ENCODE data around the gene YES1.
"Not testable (repeated sequence)": the region's sequence is repeated elsewhere in the genome, so short reads cannot be mapped to it uniquely, and the experiment has no call there.

Gene YES1

GRCh38 chr18:789397-789796, 22.6 kb downstream of the YES1 start:
- no peak for DNase-seq

- no peak for DNase-seq
Measured at GRCh38 chr18:785242-785641, 26.8 kb downstream of the YES1 start.

- DNase-seq: no peak
Measured at GRCh38 chr18:784470-785172, 27.4 kb downstream of the YES1 start.

DNA sequence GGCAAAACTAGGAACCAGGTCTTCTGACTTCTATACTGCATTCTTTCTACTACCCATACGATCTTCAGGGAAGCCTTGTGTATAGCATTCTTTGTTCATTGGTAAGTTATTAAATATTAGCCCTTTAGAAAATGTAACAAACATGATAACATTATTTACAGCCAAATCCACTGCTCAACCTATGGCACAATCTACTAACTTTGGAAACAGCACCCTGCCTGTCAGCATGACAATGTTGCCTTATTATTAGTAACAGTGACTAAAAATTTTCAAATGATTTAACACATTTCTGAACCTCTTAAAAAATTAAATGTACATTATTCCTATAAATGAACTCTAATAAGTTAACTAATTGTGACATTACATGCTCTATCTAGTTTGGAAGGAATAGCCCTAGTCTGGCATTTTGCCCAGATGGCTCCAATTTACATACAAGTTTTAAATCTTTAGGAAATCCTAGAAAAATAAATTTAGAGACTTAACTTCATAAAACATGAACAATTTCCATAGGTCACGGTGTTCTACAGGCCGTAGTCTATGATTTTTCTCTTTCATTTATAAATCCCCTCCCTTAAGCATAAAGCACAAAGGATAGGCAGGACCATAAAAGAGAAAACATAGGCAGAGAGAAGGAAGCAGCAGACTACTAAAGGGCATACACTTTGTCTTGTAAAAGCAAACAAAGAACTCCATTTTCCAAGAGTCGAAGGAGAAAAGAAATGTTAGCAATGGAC, 33.7 kb downstream of the YES1 start:
- peak; percentile 18 for DNase-seq

DNA sequence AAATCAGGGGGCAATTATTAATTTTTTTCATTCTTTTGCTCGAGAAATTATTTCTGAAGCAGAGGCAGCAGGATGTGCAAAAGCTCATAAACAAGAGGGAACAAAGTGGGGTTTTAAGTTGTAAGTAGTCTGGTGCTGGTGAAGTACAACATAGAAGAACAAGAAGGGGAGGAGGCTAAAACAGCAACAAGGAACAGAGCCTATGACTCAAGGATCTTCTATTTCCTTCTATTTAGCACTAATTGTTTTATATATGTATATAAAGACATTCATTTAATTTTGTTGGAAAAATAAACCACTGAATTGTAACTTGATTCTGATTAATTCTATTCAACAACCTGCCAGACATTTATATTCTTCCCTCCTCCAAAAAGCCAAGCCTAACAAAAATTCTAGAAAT, 35.0 kb downstream of the YES1 start:
- no peak for DNase-seq

- not testable (repeated sequence) for DNase-seq
Measured at GRCh38 chr18:776044-776443, 36.0 kb downstream of the YES1 start.

GRCh38 chr18:774811-775210, 37.2 kb downstream of the YES1 start:
- DNase-seq: no peak

- DNase-seq: no peak
Measured at GRCh38 chr18:773980-774624, 37.9 kb downstream of the YES1 start.

DNA sequence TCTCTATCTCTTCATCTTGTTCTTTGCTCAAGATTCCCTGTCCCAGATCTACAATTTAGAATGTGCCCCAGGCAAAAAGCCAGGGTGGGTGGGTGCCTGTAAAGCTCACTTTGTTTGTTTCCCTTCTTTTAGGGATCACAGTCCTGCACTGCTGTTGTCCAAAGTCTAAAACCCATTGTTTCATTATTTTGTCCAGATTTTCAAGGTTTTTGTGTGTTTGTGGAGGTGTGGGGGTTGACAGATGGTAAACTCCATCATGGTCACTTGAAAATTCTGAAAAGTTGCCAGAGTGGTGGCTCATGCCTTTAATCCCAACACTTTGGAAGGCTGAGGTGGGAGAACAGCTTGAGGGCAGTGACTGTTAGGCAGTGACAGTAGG, 41.5 kb downstream of the YES1 start:
- no peak for DNase-seq

- DNase-seq: no peak
Measured at GRCh38 chr18:767961-768360, 44.1 kb downstream of the YES1 start.

- no peak for DNase-seq
Measured at GRCh38 chr18:767084-767882, 44.8 kb downstream of the YES1 start.

DNA sequence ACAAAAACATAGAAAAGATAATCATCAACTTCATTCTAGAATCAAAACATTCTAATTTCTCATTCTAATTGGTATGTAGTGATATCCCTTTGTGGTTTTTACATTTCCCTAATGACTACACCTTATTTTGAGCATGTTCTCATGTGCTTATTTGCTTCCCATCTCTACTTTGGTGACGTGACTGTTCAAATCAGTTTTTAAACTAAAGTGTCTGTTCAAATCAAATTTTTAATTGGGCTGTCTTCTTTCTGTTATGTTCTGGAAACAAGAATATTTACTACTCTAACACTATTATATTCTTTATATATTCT, 45.5 kb downstream of the YES1 start:
- no peak for DNase-seq

- no peak for DNase-seq
Measured at GRCh38 chr18:765764-766549, 46.1 kb downstream of the YES1 start.

DNA sequence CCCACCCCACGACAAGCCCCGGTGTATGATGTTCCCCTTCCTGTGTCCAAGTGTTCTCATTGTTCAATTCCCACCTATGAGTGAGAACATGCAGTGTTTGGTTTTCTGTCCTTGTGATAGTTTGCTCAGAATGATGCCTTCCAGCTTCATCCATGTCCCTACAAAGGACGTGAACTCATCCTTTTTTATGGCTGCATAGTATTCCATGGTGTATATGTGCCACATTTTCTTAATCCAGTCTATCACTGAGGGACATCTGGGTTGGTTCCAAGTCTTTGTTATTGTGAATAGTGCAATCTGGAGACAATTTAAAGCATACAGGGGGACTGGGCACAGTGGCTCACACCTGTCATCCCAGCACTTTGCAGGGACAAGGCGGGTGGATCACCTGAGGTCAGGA, 52.2 kb downstream of the YES1 start:
- DNase-seq: not testable (repeated sequence)

DNA sequence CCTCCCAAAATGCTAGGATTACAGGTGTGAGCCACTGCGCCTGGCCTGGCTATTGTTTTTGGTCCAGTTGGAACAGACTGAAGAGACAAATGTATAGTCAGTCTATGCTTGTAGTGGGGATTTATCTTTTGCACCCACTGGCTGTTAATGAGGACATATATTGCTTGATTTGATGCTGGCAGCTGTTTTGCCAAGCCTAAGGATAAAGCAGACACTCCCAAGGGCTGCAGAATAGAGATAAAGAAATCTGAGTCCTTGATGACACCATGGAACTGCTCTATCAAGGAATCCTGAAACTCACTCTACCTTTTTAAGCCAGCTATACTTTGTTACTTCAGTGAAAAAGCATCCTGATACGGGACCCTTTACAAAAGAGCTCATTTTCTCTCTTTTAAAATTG, 56.5 kb downstream of the YES1 start:
- DNase-seq: no peak

DNA sequence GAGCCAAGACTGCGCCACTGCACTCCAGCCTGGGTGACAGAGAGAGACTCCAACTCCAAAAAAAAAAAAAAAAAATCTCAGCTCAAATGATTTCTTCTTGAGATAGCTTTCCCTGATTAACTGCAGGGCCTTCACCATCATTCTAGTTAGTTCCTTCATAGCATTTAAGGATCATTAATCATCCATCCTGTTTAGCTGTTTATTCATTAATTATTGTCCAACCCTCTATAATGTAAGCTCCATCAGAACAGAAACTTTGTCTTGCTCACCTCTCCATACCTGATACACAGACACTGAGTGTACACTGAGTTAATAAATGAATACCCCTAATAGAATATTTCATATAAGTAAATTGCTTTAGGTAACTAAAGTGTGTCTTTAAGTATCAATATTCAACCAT, 57.4 kb downstream of the YES1 start:
- no peak for DNase-seq

DNA sequence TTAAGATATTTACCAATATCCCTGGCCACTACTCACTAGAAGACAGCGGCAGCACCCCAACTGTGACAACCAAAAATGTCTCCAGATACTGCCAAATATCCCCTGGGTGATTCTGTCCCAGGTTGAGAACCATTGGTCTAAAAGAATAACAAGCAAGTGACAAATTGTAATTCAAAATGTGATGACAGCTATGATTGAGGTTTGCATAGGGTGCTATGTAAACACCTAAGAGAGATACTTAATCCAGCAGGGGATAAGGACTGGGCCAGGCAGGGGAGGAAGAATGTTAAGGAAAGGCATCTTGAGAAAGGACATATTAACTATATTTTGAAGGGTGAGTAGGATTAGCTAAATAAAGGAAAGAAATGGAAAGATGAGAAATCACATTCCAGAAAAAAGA, 61.6 kb downstream of the YES1 start:
- DNase-seq: no peak

- DNase-seq: no peak
Measured at GRCh38 chr18:744832-745597, 67.0 kb downstream of the YES1 start.

GRCh38 chr18:741931-742512, 70.0 kb downstream of the YES1 start:
- peak; percentile 10 for DNase-seq

GRCh38 chr18:732371-732770, 79.7 kb downstream of the YES1 start:
- DNase-seq: no peak

DNA sequence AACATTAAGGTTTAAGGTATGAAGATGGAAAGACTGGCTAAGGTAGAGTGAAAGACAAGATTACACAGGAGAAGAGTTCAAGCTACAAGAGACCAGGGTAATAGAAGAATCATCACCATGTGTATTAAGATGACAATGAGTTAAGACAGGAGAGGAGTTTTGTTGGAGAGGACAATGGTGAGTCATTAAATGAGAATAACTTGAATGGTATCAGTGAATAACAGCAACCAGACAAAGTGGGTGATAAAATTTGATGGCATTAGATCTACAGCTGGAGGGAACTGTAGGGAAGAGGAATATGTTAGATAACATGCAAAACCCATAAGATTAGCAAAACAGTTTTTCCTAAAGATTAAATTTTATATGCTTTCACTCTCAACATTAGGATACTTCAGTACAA, 80.9 kb downstream of the YES1 start:
- no peak for DNase-seq

Data from right kidney (tissue), 1 donor.